ENCODE results near the gene ZNF507. TPM values are rescaled to one million over a fixed set of nuclear protein-coding genes. Genes with fewer than 3 reads are reported as not detected.

The ZNF507 gene
- total RNA-seq, 1 donor from 2014 or later: 11.0 TPM

- Histone ChIP-seq H3K9me3 (ENCODE audit: control insufficient read depth in 3 of 3, low read length in 3 of 3) (no peaks in the 10 kb centered on the region), H3K4me1 (ENCODE audit: control insufficient read depth in 3 of 3, insufficient read depth in 3 of 3, low read length in 3 of 3) (peaks cover 13 to 18% (median 14%) of the 10 kb centered on the region in 3 donors), H3K9ac (ENCODE audit: low read depth in 1 of 3, low read length in 3 of 3) (peak overlapping the region; percentile 86 to 99 (median 95)), H3K4me3 (ENCODE audit: low read length in 3 of 3) (peak overlapping the region; percentile 74 to 91 (median 88)), H3K27ac (ENCODE audit: low read depth, low read length) (peak overlapping the region; percentile 94), H3K27me3 (ENCODE audit: control insufficient read depth in 3 of 3, insufficient read depth in 3 of 3, low read length in 3 of 3) (no peaks in the 10 kb centered on the region), H3K36me3 (ENCODE audit: control insufficient read depth in 3 of 3, insufficient read depth in 3 of 3, low read length in 3 of 3) (peaks cover 0 to 8% (median 4%) of the 10 kb centered on the region in 3 donors)
Measured at GRCh38 chr19:32404933-32405430, 59.6 kb downstream of the ZNF507 start.

GRCh38 chr19:32405431-32406160 is 60.2 kb downstream of the ZNF507 start, which contains the start of gene DPY19L3:
DPY19L3 (plus strand) TSS chr19:32405770; CDS start chr19:32408254, 2,484 bp downstream.
- peak within 1 kb of the TSS; percentile 94 for H3K27ac ChIP-seq (ENCODE audit: low read depth, low read length)
- H3K36me3 ChIP-seq (ENCODE audit: control insufficient read depth in 3 of 3, insufficient read depth in 3 of 3, low read length in 3 of 3): peaks cover 0 to 8% (median 4%) of the 10 kb centered on the region in 3 donors
- H3K9me3 ChIP-seq (ENCODE audit: control insufficient read depth in 3 of 3, low read length in 3 of 3): no peaks in the 10 kb centered on the region
- peak within 1 kb of the TSS; percentile 75 to 91 (median 88) for H3K4me3 ChIP-seq (ENCODE audit: low read length in 3 of 3)
- H3K9ac ChIP-seq (ENCODE audit: low read depth in 1 of 3, low read length in 3 of 3): peak within 1 kb of the TSS; percentile 86 to 99 (median 95)
- H3K27me3 ChIP-seq (ENCODE audit: control insufficient read depth in 3 of 3, insufficient read depth in 3 of 3, low read length in 3 of 3): no peaks in the 10 kb centered on the region
- H3K4me1 ChIP-seq (ENCODE audit: control insufficient read depth in 3 of 3, insufficient read depth in 3 of 3, low read length in 3 of 3): peaks cover 13 to 18% (median 14%) of the 10 kb centered on the region in 3 donors

- H3K4me1 ChIP-seq (ENCODE audit: control insufficient read depth in 3 of 3, insufficient read depth in 3 of 3, low read length in 3 of 3): peaks cover 13 to 18% (median 14%) of the 10 kb centered on the region in 3 donors
- H3K9ac ChIP-seq (ENCODE audit: low read depth in 1 of 3, low read length in 3 of 3): peak overlapping the region; percentile 73 to 99 (median 80)
- no peaks in the 10 kb centered on the region for H3K9me3 ChIP-seq (ENCODE audit: control insufficient read depth in 3 of 3, low read length in 3 of 3)
- H3K4me3 ChIP-seq (ENCODE audit: low read length in 3 of 3): peak overlapping the region; percentile 75 to 91 (median 88)
- H3K27me3 ChIP-seq (ENCODE audit: control insufficient read depth in 3 of 3, insufficient read depth in 3 of 3, low read length in 3 of 3): no peaks in the 10 kb centered on the region
- peaks cover 0 to 15% (median 4%) of the 10 kb centered on the region in 3 donors for H3K36me3 ChIP-seq (ENCODE audit: control insufficient read depth in 3 of 3, insufficient read depth in 3 of 3, low read length in 3 of 3)
- peak overlapping the region; percentile 94 for H3K27ac ChIP-seq (ENCODE audit: low read depth, low read length)
Measured at GRCh38 chr19:32406161-32407003, 61.0 kb downstream of the ZNF507 start.

- Histone ChIP-seq H3K27ac (ENCODE audit: low read depth, low read length) (no peak overlapping the region), H3K9ac (ENCODE audit: low read depth in 1 of 3, low read length in 3 of 3) (no peak overlapping the region), H3K4me3 (ENCODE audit: low read length in 3 of 3) (no peak overlapping the region), H3K27me3 (ENCODE audit: control insufficient read depth in 3 of 3, insufficient read depth in 3 of 3, low read length in 3 of 3) (no peaks in the 10 kb centered on the region), H3K4me1 (ENCODE audit: control insufficient read depth in 3 of 3, insufficient read depth in 3 of 3, low read length in 3 of 3) (peaks cover 13 to 18% (median 14%) of the 10 kb centered on the region in 3 donors), H3K9me3 (ENCODE audit: control insufficient read depth in 3 of 3, low read length in 3 of 3) (no peaks in the 10 kb centered on the region), H3K36me3 (ENCODE audit: control insufficient read depth in 3 of 3, insufficient read depth in 3 of 3, low read length in 3 of 3) (peaks cover under 1 to 21% (median 7%) of the 10 kb centered on the region in 3 donors)
Measured at GRCh38 chr19:32407004-32407992, 61.9 kb downstream of the ZNF507 start.

GRCh38 chr19:32415246-32415645 is 69.8 kb downstream of the ZNF507 start:
- Histone ChIP-seq H3K9me3 (ENCODE audit: control insufficient read depth in 3 of 3, low read length in 3 of 3) (no peaks in the 10 kb centered on the region), H3K27ac (ENCODE audit: low read depth, low read length) (no peak overlapping the region), H3K9ac (ENCODE audit: low read depth in 1 of 3, low read length in 3 of 3) (no peak overlapping the region), H3K4me1 (ENCODE audit: control insufficient read depth in 3 of 3, insufficient read depth in 3 of 3, low read length in 3 of 3) (no peaks in the 10 kb centered on the region), H3K27me3 (ENCODE audit: control insufficient read depth in 3 of 3, insufficient read depth in 3 of 3, low read length in 3 of 3) (no peaks in the 10 kb centered on the region), H3K36me3 (ENCODE audit: control insufficient read depth in 3 of 3, insufficient read depth in 3 of 3, low read length in 3 of 3) (peaks cover 8 to 20% (median 12%) of the 10 kb centered on the region in 3 donors), H3K4me3 (ENCODE audit: low read length in 3 of 3) (no peak overlapping the region)

- Histone ChIP-seq H3K9ac (ENCODE audit: low read depth in 1 of 3, low read length in 3 of 3) (no peak overlapping the region), H3K9me3 (ENCODE audit: control insufficient read depth in 3 of 3, low read length in 3 of 3) (no peaks in the 10 kb centered on the region), H3K27ac (ENCODE audit: low read depth, low read length) (no peak overlapping the region), H3K27me3 (ENCODE audit: control insufficient read depth in 3 of 3, insufficient read depth in 3 of 3, low read length in 3 of 3) (no peaks in the 10 kb centered on the region), H3K4me3 (ENCODE audit: low read length in 3 of 3) (no peak overlapping the region), H3K4me1 (ENCODE audit: control insufficient read depth in 3 of 3, insufficient read depth in 3 of 3, low read length in 3 of 3) (no peaks in the 10 kb centered on the region), H3K36me3 (ENCODE audit: control insufficient read depth in 3 of 3, insufficient read depth in 3 of 3, low read length in 3 of 3) (peaks cover 8 to 20% (median 12%) of the 10 kb centered on the region in 3 donors)
Measured at GRCh38 chr19:32415669-32416068, 70.3 kb downstream of the ZNF507 start.

GRCh38 chr19:32416749-32417456 is 71.5 kb downstream of the ZNF507 start:
- H3K27me3 ChIP-seq (ENCODE audit: control insufficient read depth in 3 of 3, insufficient read depth in 3 of 3, low read length in 3 of 3): no peaks in the 10 kb centered on the region
- H3K9ac ChIP-seq (ENCODE audit: low read depth in 1 of 3, low read length in 3 of 3): no peak overlapping the region
- no peak overlapping the region for H3K4me3 ChIP-seq (ENCODE audit: low read length in 3 of 3)
- peaks cover 5 to 12% (median 9%) of the 10 kb centered on the region in 3 donors for H3K36me3 ChIP-seq (ENCODE audit: control insufficient read depth in 3 of 3, insufficient read depth in 3 of 3, low read length in 3 of 3)
- H3K27ac ChIP-seq (ENCODE audit: low read depth, low read length): no peak overlapping the region
- no peaks in the 10 kb centered on the region for H3K4me1 ChIP-seq (ENCODE audit: control insufficient read depth in 3 of 3, insufficient read depth in 3 of 3, low read length in 3 of 3)
- no peaks in the 10 kb centered on the region for H3K9me3 ChIP-seq (ENCODE audit: control insufficient read depth in 3 of 3, low read length in 3 of 3)

- no peak overlapping the region for H3K4me3 ChIP-seq (ENCODE audit: low read length in 3 of 3)
- H3K4me1 ChIP-seq (ENCODE audit: control insufficient read depth in 3 of 3, insufficient read depth in 3 of 3, low read length in 3 of 3): no peaks in the 10 kb centered on the region
- no peaks in the 10 kb centered on the region for H3K27me3 ChIP-seq (ENCODE audit: control insufficient read depth in 3 of 3, insufficient read depth in 3 of 3, low read length in 3 of 3)
- no peak overlapping the region for H3K27ac ChIP-seq (ENCODE audit: low read depth, low read length)
- no peaks in the 10 kb centered on the region for H3K9me3 ChIP-seq (ENCODE audit: control insufficient read depth in 3 of 3, low read length in 3 of 3)
- peaks cover 5 to 7% (median 6%) of the 10 kb centered on the region in 3 donors for H3K36me3 ChIP-seq (ENCODE audit: control insufficient read depth in 3 of 3, insufficient read depth in 3 of 3, low read length in 3 of 3)
- H3K9ac ChIP-seq (ENCODE audit: low read depth in 1 of 3, low read length in 3 of 3): no peak overlapping the region
Measured at GRCh38 chr19:32418155-32418554, 72.7 kb downstream of the ZNF507 start.
